HepG2 (cell line): ENCODE data around the gene DCLK1. TPM values are rescaled to one million over a fixed set of nuclear protein-coding genes. Genes with fewer than 3 reads are reported as not detected.

Source experiments
- ATAC-seq: fragments of 200-7000 bp; cut with Tn5 transposase; 3 replicates; pipeline ENCODE4 v1.9.1; 2020; ENCODE audit warnings: mild to moderate bottlenecking, moderate library complexity
- BruUV-seq: library from RNA; stranded (reverse); fragments of 400-500 nt; replicated peaks from 2 replicates; lab custom pipeline; 2021; lab: Mats Ljungman, UMichigan
- CTCF ChIA-PET: fragments of 300-600 bp; formaldehyde crosslinking; extraction: SDS; loops from one replicate; lab custom pipeline; 2021; ENCODE audit warnings: low total read pairs, inconsistent platforms, low intra/inter-chr PET ratio; lab: Yijun Ruan, JAX
- POLR2A ChIA-PET: fragments of 350-600 bp; sonication (Branson Sonifier 250); formaldehyde crosslinking; loops from one replicate; lab custom pipeline; 2020; ENCODE audit warnings: antibody characterized with exemption, inconsistent platforms; lab: Yijun Ruan, JAX
- DNase-seq: peaks from one replicate; pipeline ENCODE4 v3.0.0-alpha.2; 2015; ENCODE audit warnings: low spot score
- FAIRE-seq: peaks from 3 replicates; lab custom pipeline; 2011; peaks lifted over from hg19 to GRCh38; lab: Jason Lieb, UNC
- H2AFZ ChIP-seq: one replicate; pipeline ENCODE4 v1.6.1; 2011; ENCODE audit warnings: low read length, inconsistent platforms
- H3K27ac ChIP-seq: fragments of 300-600 bp; 3 replicates; pipeline ENCODE4 v1.8.0; 2011; ENCODE audit warnings: mixed run types, mild to moderate bottlenecking, mixed read lengths, low read length, inconsistent platforms; ENCODE audit not compliant: insufficient read depth; ENCODE audit errors: extremely low read length
- H3K27me3 ChIP-seq, 2 experiments: fragments of 200-600 bp in 1 of 2; 2 replicates in 1 of 2; 3 replicates in 1 of 2; pipeline versions ENCODE4 v1.6.0 to v1.8.0; 2011; ENCODE audit warnings: low read length in 2 of 2, mild to moderate bottlenecking in 2 of 2, moderate library complexity in 2 of 2, inconsistent platforms in 1 of 2; ENCODE audit not compliant: insufficient read depth in 2 of 2, control insufficient read depth in 1 of 2
- H3K36me3 ChIP-seq, 2 experiments: fragments of 200-600 bp in 1 of 2; replicated peaks in 1 of 2; 2 replicates in 1 of 2; 3 replicates in 1 of 2; pipeline versions ENCODE4 v1.5.1 to v1.8.0; 2011; ENCODE audit warnings: low read length in 2 of 2, inconsistent platforms in 1 of 2; ENCODE audit not compliant: insufficient read depth in 2 of 2, control insufficient read depth in 1 of 2
- H3K4me1 ChIP-seq: 2 replicates; pipeline ENCODE4 v1.5.1; 2012; ENCODE audit warnings: low read length, inconsistent platforms; ENCODE audit not compliant: insufficient read depth
- H3K4me2 ChIP-seq: 2 replicates; pipeline ENCODE4 v1.6.0; 2011; ENCODE audit warnings: low read depth, low read length, inconsistent platforms
- H3K4me3 ChIP-seq, 3 experiments: fragments of 200-600 bp in 1 of 3; sonication (generic), shearing (Covaris generic) in 1 of 3; replicated peaks in 1 of 3; 2 replicates each; pipeline ENCODE4 v1.5.1; 2011 to 2016; ENCODE audit warnings: low read length in 3 of 3, inconsistent platforms in 2 of 3, low read depth in 2 of 3, mild to moderate bottlenecking in 2 of 3, control low read depth in 1 of 3, mixed read lengths in 1 of 3; ENCODE audit not compliant: insufficient read depth in 1 of 3
- H3K79me2 ChIP-seq: one replicate; pipeline ENCODE4 v1.6.1; 2011; ENCODE audit warnings: low read length, inconsistent platforms; ENCODE audit not compliant: insufficient read depth
- H3K9ac ChIP-seq: 2 replicates; pipeline ENCODE4 v1.6.0; 2011; ENCODE audit warnings: mild to moderate bottlenecking, low read depth, low read length, inconsistent platforms; ENCODE audit not compliant: insufficient read depth
- H3K9me3 ChIP-seq: 2 replicates; pipeline ENCODE4 v1.5.1; 2012; ENCODE audit warnings: mild to moderate bottlenecking, low read length
- H4K20me1 ChIP-seq: 2 replicates; pipeline ENCODE4 v1.6.0; 2011; ENCODE audit warnings: inconsistent platforms, mild to moderate bottlenecking, low read length, moderate library complexity; ENCODE audit not compliant: insufficient read depth
- AGO2 ChIP-seq: fragments of 200-400 bp; formaldehyde crosslinking; optimal IDR thresholded peaks from 2 replicates; pipeline ENCODE3; 2017; ENCODE audit warnings: mild to moderate bottlenecking, low read depth, low read length, moderate library complexity
- BRF2 ChIP-seq: sonication (generic); formaldehyde crosslinking; IDR thresholded peaks from 2 replicates; pipeline ENCODE4 v1.8.1; 2022; ENCODE audit warnings: mild to moderate bottlenecking, missing genetic modification reagents
- CCAR2 ChIP-seq: fragments of 200-400 bp; formaldehyde crosslinking; optimal IDR thresholded peaks from 2 replicates; pipeline ENCODE3; 2018; ENCODE audit warnings: low read depth, mild to moderate bottlenecking, low read length, moderate library complexity
- DNMT3B ChIP-seq: conservative IDR thresholded peaks from 2 replicates; pipeline ENCODE4 v1.6.1; 2016; ENCODE audit warnings: missing biosample characterization, control low read depth
- ELF3 ChIP-seq: IDR thresholded peaks from 2 replicates; pipeline ENCODE4 v1.6.1; 2016; ENCODE audit warnings: missing genetic modification reagents, missing compliant biosample characterization
- FLYWCH1 ChIP-seq: sonication (generic); formaldehyde crosslinking; IDR thresholded peaks from 2 replicates; pipeline ENCODE4 v1.8.1; 2023; ENCODE audit warnings: mild to moderate bottlenecking, missing genetic modification reagents
- GPBP1L1 ChIP-seq: sonication (generic); formaldehyde crosslinking; IDR thresholded peaks from 2 replicates; pipeline ENCODE4 v1.5.0; 2020; ENCODE audit warnings: mild to moderate bottlenecking, missing genetic modification reagents
- MATR3 ChIP-seq: sonication (generic); formaldehyde crosslinking; IDR thresholded peaks from 2 replicates; pipeline ENCODE4 v1.4.0; 2020; ENCODE audit warnings: missing genetic modification reagents
- SMAD9 ChIP-seq: sonication (generic); formaldehyde crosslinking; IDR thresholded peaks from 2 replicates; pipeline ENCODE4 v1.5.1; 2020; ENCODE audit warnings: mild to moderate bottlenecking, missing genetic modification reagents
- TRIM22 ChIP-seq: fragments of 450-650 bp; IDR thresholded peaks from 2 replicates; pipeline ENCODE4 v1.6.1; 2017
- ZBTB43 ChIP-seq: sonication (generic); formaldehyde crosslinking; conservative IDR thresholded peaks from 2 replicates; pipeline ENCODE4 v1.4.0; 2020; ENCODE audit warnings: missing genetic modification reagents
- ZFP36 ChIP-seq: fragments of 150-350 bp; IDR thresholded peaks from 2 replicates; pipeline ENCODE4 v1.6.1; 2018; ENCODE audit warnings: borderline replicate concordance, low read length, low read depth; ENCODE audit not compliant: partially characterized antibody
- ZNF460 ChIP-seq: sonication (generic); formaldehyde crosslinking; IDR thresholded peaks from 2 replicates; pipeline ENCODE4 v1.5.1; 2020; ENCODE audit warnings: missing genetic modification reagents, mild to moderate bottlenecking, borderline replicate concordance
- ZNF512B ChIP-seq: sonication (generic); formaldehyde crosslinking; IDR thresholded peaks from 2 replicates; pipeline ENCODE4 v1.5.1; 2020; ENCODE audit warnings: missing genetic modification reagents, mild to moderate bottlenecking, borderline replicate concordance
- ZNF547 ChIP-seq: sonication (generic); formaldehyde crosslinking; IDR thresholded peaks from 2 replicates; pipeline ENCODE4 v1.5.1; 2020; ENCODE audit warnings: mild to moderate bottlenecking, missing genetic modification reagents
- ZNF607 ChIP-seq: sonication (generic); formaldehyde crosslinking; IDR thresholded peaks from 2 replicates; pipeline ENCODE4 v1.5.1; 2020; ENCODE audit warnings: missing genetic modification reagents, mild to moderate bottlenecking, borderline replicate concordance
- ZNF781 ChIP-seq: sonication (generic); formaldehyde crosslinking; IDR thresholded peaks from 2 replicates; pipeline ENCODE4 v1.5.1; 2020; ENCODE audit warnings: borderline replicate concordance, mild to moderate bottlenecking, missing genetic modification reagents; ENCODE audit errors: not compliant biosample characterization
- WGBS: methylation state at CpG from one replicate; pipeline ENCODE4 v1.1.6; 2017; ENCODE audit warnings: low lambda C conversion rate; 5-methylcytosine and 5-hydroxymethylcytosine counted together
- in situ Hi-C: cut with HindIII; loops from 2 replicates; pipeline ENCODE4 v1.10.0; 2017; ENCODE audit warnings: low pct_unique_long_range_greater_than_20kb; ENCODE audit not compliant: extremely low pct_ligation_motif_present
- intact Hi-C: fragments of 100-400 bp; cut with micrococcal nuclease; formaldehyde crosslinking; loops from one replicate; pipeline ENCODE4 v1.10.0; 2022; ENCODE audit not compliant: unreplicated experiment
- polyA plus RNA-seq, 8 experiments: library from polyadenylated mRNA; depleted of rRNA in 3 of 8; stranded (reverse) in 7 of 8; unstranded in 1 of 8; fragments of >200 nt; fragmentation: Illumina TruSeq in 4 of 8; extraction: Trizol in 4 of 8; gene quantifications; 2 replicates each; pipeline versions ENCODE4 v1.2.1 to v1.2.3, GENCODE V29; 2011 to 2016; ENCODE audit warnings: low read depth in 4 of 8, missing spikeins in 1 of 8, mixed read lengths in 1 of 8; ENCODE audit not compliant: insufficient read depth in 1 of 8
- total RNA-seq, 5 experiments: library from RNA; depleted of rRNA; stranded (reverse); fragments of >200 nt; fragmentation: Illumina TruSeq; extraction: Trizol; gene quantifications; 2 replicates each; pipeline ENCODE4 v1.2.3, GENCODE V29; 2016; ENCODE audit warnings: low read depth in 1 of 5

DCLK1 gene
- total and polyA plus RNA-seq, 2 of the 13 experiments (the other 11 are each of a cell fraction or from before 2014, with no cell fraction given), result not detected

GRCh38 chr13:35884211-35884760, 246.9 kb downstream of the DCLK1 start:
- no peaks in the 10 kb centered on the region for H3K4me1 ChIP-seq
- in situ Hi-C loops (no loop called here), intact Hi-C loops (no loop called here)
- no TSS peak for BruUV-seq
- H3K27me3 ChIP-seq, result no peaks in the 10 kb centered on the region
- H3K36me3 ChIP-seq, result no peaks in the 10 kb centered on the region
- no peaks in the 10 kb centered on the region for H4K20me1 ChIP-seq
- ChIA-PET POLR2A (no interaction called here), CTCF (no interaction called here)
- H3K27ac ChIP-seq, result no peak overlapping the region
- no peaks in the 10 kb centered on the region for H3K79me2 ChIP-seq
- no peak for ATAC-seq
- no peak overlapping the region for H2AFZ ChIP-seq
- H3K4me3 ChIP-seq, result no peak overlapping the region
- H3K4me2 ChIP-seq, result no peak overlapping the region
- WGBS, result 7% methylated on average over 4 of the region's 4 CpGs
- FAIRE-seq, result no peak
- H3K9ac ChIP-seq, result no peak overlapping the region
- H3K9me3 ChIP-seq, result no peaks in the 10 kb centered on the region
- no peak for DNase-seq
- no peak for TF ChIP-seq ZFP36
- no peak for TF ChIP-seq ZNF547 (CRISPR knock-in tag)
- TF ChIP-seq CCAR2, result no peak
- TF ChIP-seq ZNF607 (CRISPR knock-in tag), result no peak
- TF ChIP-seq DNMT3B (CRISPR knock-in tag), result no peak
- no peak for TF ChIP-seq SMAD9 (CRISPR knock-in tag)
- no peak for TF ChIP-seq GPBP1L1
- TF ChIP-seq MATR3 (CRISPR knock-in tag), result no peak
- no peak for TF ChIP-seq ZNF512B
- no peak for TF ChIP-seq ZBTB43 (CRISPR knock-in tag)
- no peak for TF ChIP-seq FLYWCH1 (CRISPR knock-in tag)
- TF ChIP-seq ELF3, result no peak
- TF ChIP-seq AGO2, result no peak
- no peak for TF ChIP-seq ZNF781
- TF ChIP-seq BRF2 (CRISPR knock-in tag), result no peak
- TF ChIP-seq TRIM22, result no peak
- no peak for TF ChIP-seq ZNF460 (CRISPR knock-in tag)
